GM10266 (cell line): ENCODE results near the gene RUFY3.

Experiments
- DNase-seq: peaks from one replicate; pipeline ENCODE4 v3.0.0; 2012; ENCODE audit errors: extremely low spot score
- TF ChIP-seq, protein P1 (sequence below): IDR thresholded peaks from 2 replicates; pipeline ENCODE4 v1.5.1; 2012; ENCODE audit warnings: mild to moderate bottlenecking, low read depth; ENCODE audit not compliant: control insufficient read depth, insufficient read depth; ENCODE audit errors: missing control alignments

Gene RUFY3

DNA sequence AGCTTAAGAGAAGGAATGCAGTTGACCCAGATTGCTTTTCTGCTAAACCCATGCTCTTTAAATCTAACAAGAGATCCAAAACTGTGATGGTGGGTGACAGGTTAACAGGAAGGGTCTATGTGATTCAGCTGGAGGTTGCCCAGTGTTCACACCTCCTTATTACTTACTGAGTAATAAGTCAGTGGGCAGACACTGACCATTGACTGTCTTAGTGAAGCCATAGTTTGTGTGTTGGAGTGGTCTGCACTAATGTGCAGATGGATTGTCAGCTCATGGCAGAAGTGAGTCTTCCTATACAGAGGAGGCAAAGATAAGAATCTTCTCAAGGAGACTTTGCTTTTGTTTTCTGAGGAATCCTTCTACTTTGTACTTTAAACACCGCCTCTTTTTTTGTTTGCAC, 15.2 kb upstream of the RUFY3 start:
- TF ChIP-seq, protein P1, sequence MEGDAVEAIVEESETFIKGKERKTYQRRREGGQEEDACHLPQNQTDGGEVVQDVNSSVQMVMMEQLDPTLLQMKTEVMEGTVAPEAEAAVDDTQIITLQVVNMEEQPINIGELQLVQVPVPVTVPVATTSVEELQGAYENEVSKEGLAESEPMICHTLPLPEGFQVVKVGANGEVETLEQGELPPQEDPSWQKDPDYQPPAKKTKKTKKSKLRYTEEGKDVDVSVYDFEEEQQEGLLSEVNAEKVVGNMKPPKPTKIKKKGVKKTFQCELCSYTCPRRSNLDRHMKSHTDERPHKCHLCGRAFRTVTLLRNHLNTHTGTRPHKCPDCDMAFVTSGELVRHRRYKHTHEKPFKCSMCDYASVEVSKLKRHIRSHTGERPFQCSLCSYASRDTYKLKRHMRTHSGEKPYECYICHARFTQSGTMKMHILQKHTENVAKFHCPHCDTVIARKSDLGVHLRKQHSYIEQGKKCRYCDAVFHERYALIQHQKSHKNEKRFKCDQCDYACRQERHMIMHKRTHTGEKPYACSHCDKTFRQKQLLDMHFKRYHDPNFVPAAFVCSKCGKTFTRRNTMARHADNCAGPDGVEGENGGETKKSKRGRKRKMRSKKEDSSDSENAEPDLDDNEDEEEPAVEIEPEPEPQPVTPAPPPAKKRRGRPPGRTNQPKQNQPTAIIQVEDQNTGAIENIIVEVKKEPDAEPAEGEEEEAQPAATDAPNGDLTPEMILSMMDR: no peak
- DNase-seq: no peak

DNA sequence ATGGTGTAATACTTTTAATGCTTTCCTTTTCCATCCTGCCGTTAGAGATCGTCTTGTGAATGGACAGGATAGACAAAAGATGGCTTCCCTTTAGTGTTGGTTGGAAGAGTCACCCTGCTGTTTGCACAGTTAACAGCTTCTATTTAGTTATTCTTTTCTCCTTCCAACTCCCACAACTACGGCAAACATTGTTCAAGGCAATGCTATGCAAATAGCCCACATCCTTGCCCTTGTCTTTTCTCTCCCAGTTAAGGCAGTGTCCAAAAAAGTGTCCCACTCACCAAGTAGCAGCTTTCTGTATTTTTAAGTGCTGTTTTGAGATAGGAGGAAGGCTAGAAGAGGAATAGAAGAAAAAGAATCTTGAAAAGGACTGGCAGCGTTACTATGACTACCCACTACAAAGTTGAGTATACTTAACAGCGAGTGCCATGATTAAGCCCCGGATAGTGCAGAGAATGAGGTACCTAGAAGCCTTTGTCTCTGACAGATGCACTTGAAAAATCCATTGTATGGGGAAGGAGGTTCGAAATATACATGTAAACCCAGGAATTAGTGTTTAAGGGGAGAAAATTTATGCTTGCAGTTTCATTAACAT, 12.1 kb upstream of the RUFY3 start:
- DNase-seq: no peak
- TF ChIP-seq, protein P1: no peak

DNA sequence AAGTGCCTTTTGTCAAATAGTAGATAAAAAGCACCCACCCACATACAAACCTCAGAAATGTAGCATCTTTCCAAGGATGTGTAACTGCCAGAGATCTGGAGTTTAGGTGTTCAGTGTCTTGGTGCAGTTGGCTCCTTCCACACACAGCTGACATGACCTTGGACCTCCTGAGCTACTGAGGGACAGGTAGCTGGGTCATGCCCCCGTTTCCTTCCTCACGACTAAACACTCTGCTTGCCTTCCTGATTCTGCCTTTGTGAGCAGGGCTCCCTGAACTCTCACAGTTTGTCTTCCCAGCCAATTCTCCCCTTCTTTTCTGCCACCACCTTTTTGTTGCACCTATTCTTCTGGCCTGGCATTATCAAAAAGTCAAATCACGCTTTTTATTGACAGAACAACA, 10.2 kb upstream of the RUFY3 start:
- DNase-seq: no peak
- TF ChIP-seq, protein P1: no peak

DNA sequence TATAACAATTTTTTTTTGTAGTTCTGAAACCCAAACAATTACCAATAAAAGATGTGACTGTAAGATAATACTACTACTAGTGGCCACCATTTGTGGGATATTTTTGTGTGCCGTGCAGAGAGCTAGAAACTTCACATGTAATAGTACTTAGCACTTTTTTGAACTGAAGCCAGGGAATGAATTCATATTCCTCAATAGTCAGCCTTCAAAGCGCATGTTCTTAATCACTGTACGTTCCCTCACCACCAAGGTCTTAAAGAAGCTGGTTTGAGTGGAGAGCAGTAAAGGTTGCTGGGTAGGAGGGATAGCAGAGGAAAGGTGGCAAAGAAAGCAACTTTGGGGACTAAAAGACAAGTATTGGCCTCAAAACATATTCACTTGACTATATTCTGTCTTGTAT, 9.6 kb upstream of the RUFY3 start:
- no peak for DNase-seq
- TF ChIP-seq, protein P1: no peak

- no peak for DNase-seq
- TF ChIP-seq, protein P1: no peak
These were observed 8.9 kb upstream of the RUFY3 start for GRCh38 chr4:70712604-70713452.

GRCh38 chr4:70713453-70714078, 8.2 kb upstream of the RUFY3 start:
- TF ChIP-seq, protein P1: no peak
- DNase-seq: no peak

DNA sequence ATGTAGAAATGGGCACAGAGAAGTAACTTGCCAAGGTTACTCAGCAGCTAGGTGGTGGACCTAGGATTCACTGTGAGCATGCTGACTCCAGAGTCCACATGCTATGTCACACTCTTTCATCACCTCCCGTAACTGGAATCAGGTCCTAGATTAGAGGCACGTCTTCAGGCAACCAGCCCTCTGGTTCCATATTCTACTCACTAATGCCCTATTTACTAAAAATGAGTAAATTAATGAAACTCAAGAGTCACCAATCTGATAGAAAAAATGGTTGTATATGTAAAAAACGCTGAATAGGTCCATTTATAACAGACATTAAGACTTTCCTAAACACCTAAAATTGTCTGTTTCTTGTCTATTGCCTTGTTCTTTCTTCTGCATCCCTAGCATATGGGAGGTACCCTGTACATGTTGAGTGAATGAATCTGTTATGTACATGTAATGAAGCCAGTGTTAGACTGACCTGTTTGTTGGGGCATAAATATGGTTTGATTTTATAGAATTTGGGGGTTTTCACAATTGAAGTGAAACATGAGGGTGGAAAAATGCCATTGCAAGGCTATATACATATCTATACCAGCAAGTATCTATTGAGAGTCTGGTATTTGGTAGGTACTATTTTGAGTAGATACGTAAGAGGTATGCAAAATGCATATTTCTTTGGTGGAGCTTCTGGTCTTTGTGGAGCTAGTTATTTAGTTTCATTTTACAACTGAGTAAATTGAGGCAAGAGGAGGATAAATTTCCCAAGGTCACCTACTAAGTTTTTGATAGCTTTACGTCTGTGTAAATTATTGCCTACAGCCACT, 7.5 kb upstream of the RUFY3 start:
- peak; percentile 19 for DNase-seq
- TF ChIP-seq, protein P1: no peak
